ENCODE results near the gene ZMYND15. TPM values are rescaled to one million over a fixed set of nuclear protein-coding genes. Genes with fewer than 3 reads are reported as not detected.

Gene ZMYND15
- polyA plus RNA-seq, 1 experiment, result 0.14 TPM

DNA sequence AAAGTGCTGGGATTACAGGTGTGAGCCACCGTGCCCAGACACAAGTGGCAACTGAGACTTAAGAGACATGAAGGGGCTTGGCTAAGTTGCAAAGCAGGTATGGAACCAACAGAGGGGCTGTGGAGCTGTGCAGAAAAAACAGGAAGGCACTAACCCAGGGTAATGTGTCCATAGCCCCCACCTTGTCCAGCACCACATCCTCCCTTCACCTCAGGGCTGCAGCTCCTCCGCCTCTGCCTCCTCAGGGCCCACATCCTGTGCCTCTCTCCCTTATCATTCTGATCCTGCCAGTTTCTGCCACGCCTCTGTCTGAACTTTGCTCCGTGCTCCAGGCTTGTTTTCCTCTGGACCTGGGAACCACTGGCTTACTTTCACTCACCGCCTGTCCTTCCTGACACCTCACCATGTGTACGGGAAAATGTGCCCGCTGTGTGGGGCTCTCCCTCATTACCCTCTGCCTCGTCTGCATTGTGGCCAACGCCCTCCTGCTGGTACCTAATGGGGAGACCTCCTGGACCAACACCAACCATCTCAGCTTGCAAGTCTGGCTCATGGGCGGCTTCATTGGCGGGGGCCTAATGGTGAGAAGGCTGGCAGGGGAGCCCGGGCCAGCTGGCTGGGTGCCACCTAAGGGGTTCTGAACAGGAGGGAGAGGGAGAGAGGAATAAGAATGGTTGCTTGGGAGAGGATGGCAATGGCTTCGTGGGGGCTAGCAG, 32.0 kb downstream of the ZMYND15 start, which contains the start of gene TM4SF5:
TM4SF5 (plus strand) TSS at position 368 of the 716 bp plus-strand sequence; CDS start at position 405, 37 bp downstream.
- POLR2A ChIA-PET, result no interaction called here
- CTCF ChIA-PET, result no interaction called here
- DNase-seq (ENCODE audit: low read depth, low spot score), result no peak
- TF ChIP-seq CTCF (IDR thresholded peaks at IDR 0.05; ENCODE audit: low read depth, low read length), result no peak
- no peak within 1 kb of the TSS for H3K4me3 ChIP-seq (ENCODE audit: low read depth, low read length)
- no peaks in the 10 kb centered on the region for H3K9me3 ChIP-seq (ENCODE audit: control insufficient read depth, insufficient read depth, low read length)
- H3K27ac ChIP-seq (ENCODE audit: low read depth, low read length), result no peak within 1 kb of the TSS
- peaks cover 25% of the 10 kb centered on the region for H3K27me3 ChIP-seq (ENCODE audit: control insufficient read depth, insufficient read depth, low read length)

DNA sequence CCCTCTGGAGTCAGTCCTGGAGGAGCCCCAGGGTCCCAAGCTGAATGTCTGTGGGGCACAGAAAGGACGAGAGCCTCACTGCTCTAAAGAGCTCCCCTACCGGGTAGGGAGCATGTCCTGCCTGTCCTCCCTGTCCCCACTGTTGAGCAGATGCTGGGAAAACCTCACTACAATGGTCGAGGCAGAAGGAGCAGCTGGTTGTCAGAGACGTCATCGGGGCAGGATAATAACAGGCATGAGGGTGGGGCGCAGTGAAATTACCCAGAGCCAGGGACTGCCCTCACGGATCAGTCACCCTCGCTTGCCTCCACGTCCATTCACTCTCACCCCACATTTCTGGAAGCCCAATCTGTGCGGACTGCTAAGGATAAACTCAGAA, 32.6 kb downstream of the ZMYND15 start:
- Histone ChIP-seq H3K9me3 (ENCODE audit: control insufficient read depth, insufficient read depth, low read length) (no peaks in the 10 kb centered on the region), H3K27ac (ENCODE audit: low read depth, low read length) (no peak overlapping the region), H3K4me3 (ENCODE audit: low read depth, low read length) (no peak overlapping the region), H3K27me3 (ENCODE audit: control insufficient read depth, insufficient read depth, low read length) (peaks cover 27% of the 10 kb centered on the region)
- no peak for TF ChIP-seq CTCF (IDR thresholded peaks at IDR 0.05; ENCODE audit: low read depth, low read length)
- POLR2A ChIA-PET, result no interaction called here
- CTCF ChIA-PET, result no interaction called here
- DNase-seq (ENCODE audit: low read depth, low spot score), result no peak

DNA sequence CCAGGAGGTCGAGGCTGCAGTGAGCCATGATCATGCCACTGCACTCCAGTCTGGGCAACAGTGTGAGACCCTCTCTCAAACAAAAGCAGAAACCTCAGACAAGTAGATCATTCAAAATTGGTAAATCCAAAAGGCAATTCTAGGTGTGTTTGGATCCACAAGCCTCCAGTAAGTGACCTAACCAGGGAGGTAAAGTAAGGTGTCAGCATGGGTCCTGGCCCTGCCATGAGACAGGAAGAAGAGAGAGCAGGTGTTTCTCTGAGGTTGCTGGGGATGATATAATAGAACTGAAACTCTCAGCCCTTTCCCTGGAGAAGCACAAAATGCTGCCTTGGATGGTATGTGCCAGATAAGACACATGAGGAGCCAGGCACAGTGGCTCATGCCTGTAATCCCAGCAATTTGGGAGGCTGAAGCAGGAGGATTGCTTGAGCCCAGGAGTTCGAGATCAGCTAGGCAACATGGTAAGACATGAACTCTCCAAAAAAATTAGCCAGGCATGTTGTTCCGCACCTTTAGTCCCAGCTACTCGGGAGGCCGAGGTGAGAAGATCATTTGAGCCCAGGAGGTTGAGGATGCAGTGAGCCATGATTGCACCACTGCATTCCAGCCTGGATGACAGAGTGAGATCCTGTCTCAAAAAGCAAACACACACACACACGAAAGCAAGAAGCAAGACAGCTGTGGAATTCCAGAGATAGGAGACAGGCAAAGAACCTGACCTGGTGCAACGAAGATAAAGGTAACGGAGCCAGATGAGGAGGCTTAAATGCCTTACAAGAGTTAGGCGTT, 38.5 kb downstream of the ZMYND15 start:
- peaks cover 6% of the 10 kb centered on the region; the same call in 1 of the 2 replicates for H3K9me3 ChIP-seq (ENCODE audit: control insufficient read depth, insufficient read depth, low read length)
- DNase-seq (ENCODE audit: low read depth, low spot score), result no peak
- ChIA-PET POLR2A (no interaction called here), CTCF (interaction anchor here (2.0 kb wide), 1 partner anchor 12 kb away, joined by 24 read pairs; the partner anchor contains the start of gene GLTPD2)
- no peak overlapping the region for H3K4me3 ChIP-seq (ENCODE audit: low read depth, low read length)
- no peak overlapping the region for H3K27ac ChIP-seq (ENCODE audit: low read depth, low read length)
- peaks cover 48% of the 10 kb centered on the region for H3K27me3 ChIP-seq (ENCODE audit: control insufficient read depth, insufficient read depth, low read length)
- TF ChIP-seq CTCF (IDR thresholded peaks at IDR 0.05; ENCODE audit: low read depth, low read length), result no peak

DNA sequence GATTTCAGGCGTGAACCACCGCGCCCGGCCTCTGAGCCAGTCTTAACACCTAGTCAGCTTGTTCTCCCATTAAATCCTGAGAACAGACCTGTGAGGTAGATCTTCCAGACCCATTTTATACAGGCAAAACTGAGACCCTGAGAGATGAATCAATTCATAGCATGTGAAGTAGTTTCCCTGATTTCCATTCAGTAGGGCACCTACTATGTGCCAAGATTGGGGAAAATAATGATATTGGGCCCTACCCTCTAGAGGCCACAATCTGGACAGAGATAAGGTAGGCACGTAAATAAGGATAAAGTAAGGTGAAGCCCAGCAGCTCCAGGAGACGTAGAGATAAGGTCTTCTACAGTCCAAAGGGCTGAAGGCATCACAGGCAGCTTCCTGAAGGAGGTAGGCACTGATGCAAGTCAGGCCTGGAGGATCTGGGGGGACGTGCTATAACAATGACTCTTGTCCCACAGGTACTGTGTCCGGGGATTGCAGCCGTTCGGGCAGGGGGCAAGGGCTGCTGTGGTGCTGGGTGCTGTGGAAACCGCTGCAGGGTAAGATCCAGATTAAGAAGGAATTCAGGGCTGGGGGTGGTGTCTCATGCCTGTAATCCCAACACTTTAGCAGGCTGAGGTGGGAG, 40.8 kb downstream of the ZMYND15 start:
- Histone ChIP-seq H3K9me3 (ENCODE audit: control insufficient read depth, insufficient read depth, low read length) (peaks cover 6% of the 10 kb centered on the region; the same call in 1 of the 2 replicates), H3K4me3 (ENCODE audit: low read depth, low read length) (no peak overlapping the region), H3K27ac (ENCODE audit: low read depth, low read length) (no peak overlapping the region), H3K27me3 (ENCODE audit: control insufficient read depth, insufficient read depth, low read length) (peaks cover 57% of the 10 kb centered on the region)
- no peak for DNase-seq (ENCODE audit: low read depth, low spot score)
- TF ChIP-seq CTCF (IDR thresholded peaks at IDR 0.05; ENCODE audit: low read depth, low read length), result no peak
- POLR2A ChIA-PET, result interaction anchor here (0.9 kb wide), 1 partner anchor 10 kb away, joined by 4 read pairs; no protein-coding TSS in a partner anchor
- CTCF ChIA-PET, result interaction anchor here (2.0 kb wide), 1 partner anchor 9 kb away, joined by 24 read pairs; the partner anchor contains the start of gene GLTPD2
